ENCODE measurements around the gene TNK2. TPM values are rescaled to one million over a fixed set of nuclear protein-coding genes. Genes with fewer than 3 reads are reported as not detected.

TNK2 gene
- total and polyA plus RNA-seq, 2 of the 8 experiments (the other 6 are each of a cell fraction or from before 2014, with no cell fraction given): 10.4 to 33.9 TPM

GRCh38 chr3:195893916-195894465 lies 14.4 kb downstream of the TNK2 start:
- Histone ChIP-seq H3K36me3 (ENCODE audit: control insufficient read depth in 2 of 4, insufficient read depth in 4 of 4, low read length in 3 of 4) (no peaks in the 10 kb centered on the region), H2AK5ac (ENCODE audit: low read depth, low read length) (no peak overlapping the region), H3K4ac (replicated peaks; ENCODE audit: insufficient read length, low read depth, low read length) (no peak overlapping the region), H3K14ac (ENCODE audit: insufficient read length) (no peak overlapping the region), H2BK20ac (ENCODE audit: low read length) (no peak overlapping the region), H3K27me3 (replicated peaks in 1 of 4; ENCODE audit: control insufficient read depth in 3 of 4, extremely low read depth in 1 of 4, insufficient read depth in 3 of 4, low read length in 3 of 4) (no peaks in the 10 kb centered on the region), H4K8ac (ENCODE audit: extremely low read depth, insufficient read depth, low read length) (no peak overlapping the region), H3K4me3 (ENCODE audit: extremely low read depth in 1 of 4, insufficient read depth in 2 of 4, low read depth in 3 of 4, low read length in 4 of 4) (no peak overlapping the region), H3K4me1 (replicated peaks in 1 of 4; ENCODE audit: control insufficient read depth in 3 of 4, insufficient read depth in 4 of 4, low read length in 3 of 4) (peaks cover 4 to 37% (median 20%) of the 10 kb centered on the region in 4 experiments), H3K23ac (ENCODE audit: insufficient read length) (no peak overlapping the region), H3K79me1 (ENCODE audit: low read depth, low read length) (peaks cover 6% of the 10 kb centered on the region; the same call in 1 of the 2 replicates), H3K79me2 (ENCODE audit: control insufficient read depth in 1 of 2, insufficient read depth in 2 of 2, low read length in 2 of 2) (peaks cover 0 to 3% of the 10 kb centered on the region in 2 experiments; a peak in 1 of 4 replicates), H2BK120ac (replicated peaks; ENCODE audit: low read depth, low read length) (no peak overlapping the region), H3K56ac (replicated peaks; ENCODE audit: insufficient read length, low read depth, low read length) (no peak overlapping the region), H3K4me2 (ENCODE audit: insufficient read depth in 1 of 2, low read depth in 2 of 2, low read length in 2 of 2) (no peak overlapping the region; a peak in 1 of 4 replicates), H4K91ac (replicated peaks; ENCODE audit: insufficient read length, low read length) (no peak overlapping the region), H3K27ac (ENCODE audit: low read depth, low read length) (no peak overlapping the region), H3K23me2 (ENCODE audit: low read depth, low read length) (peaks cover 13% of the 10 kb centered on the region; the same call in 1 of the 2 replicates), H3K9me3 (ENCODE audit: insufficient read depth in 2 of 2, low read depth in 1 of 2, low read length in 1 of 2) (no peaks in the 10 kb centered on the region), H2BK12ac (ENCODE audit: low read depth, low read length) (no peak overlapping the region), H4K5ac (ENCODE audit: insufficient read length, low read depth, low read length) (no peak overlapping the region), H3K9ac (replicated peaks in 1 of 4; ENCODE audit: extremely low read depth in 1 of 4, low read depth in 3 of 4, low read length in 3 of 4) (no peak overlapping the region), H2BK5ac (ENCODE audit: low read depth, low read length) (no peak overlapping the region), H2BK15ac (ENCODE audit: low read length) (no peak overlapping the region), H3K18ac (ENCODE audit: extremely low read depth, low read length) (no peak overlapping the region), H2AFZ (ENCODE audit: low read length) (no peak overlapping the region), H4K20me1 (replicated peaks in 1 of 2; ENCODE audit: control insufficient read depth in 1 of 2, insufficient read depth in 2 of 2, low read length in 2 of 2) (peaks cover 4 to 12% of the 10 kb centered on the region in 2 experiments)
- ChIA-PET POLR2A (ENCODE audit: partially characterized antibody) (interaction anchor here (1.0 to 1.8 kb wide), 7 partner anchors 10 to 44 kb away, joined by 3 to 10 read pairs (median 5); partner anchors contain the start of gene TNK2), CTCF (ENCODE audit: partially characterized antibody) (interaction anchor here (0.6 to 23.1 kb wide), 23 partner anchors 10 to 916 kb away, joined by 3 to 499 read pairs (median 4); partner anchors contain the start of gene TNK2)
- FAIRE-seq: no peak
- WGBS, 2 experiments (ENCODE audit: extremely low coverage in 1 of 2, insufficient coverage in 1 of 2, insufficient read length in 1 of 2, insufficient replicate concordance in 2 of 2, low coverage in 1 of 2, low lambda C conversion rate in 2 of 2, missing lambda C conversion rate in 1 of 2): 90% methylated on average over 8 of the region's 8 CpGs; no CpG with 5 or more reads in 1 of the 2 experiments
- DNase-seq (ENCODE audit: low read depth in 1 of 2, low spot score in 2 of 2): no peak
- no peak for TF ChIP-seq CBX5 (IDR thresholded peaks at IDR 0.05; ENCODE audit: low read depth, low read length)
